Osteoblast (primary cell): ENCODE measurements around the gene NUDC. TPM values are rescaled to one million over a fixed set of nuclear protein-coding genes. Genes with fewer than 3 reads are reported as not detected.
"Not testable (repeated sequence)": the region's sequence is repeated elsewhere in the genome, so short reads cannot be mapped to it uniquely, and the experiment has no call there.

ENCODE experiments used
- DNase-seq: peaks from one replicate; pipeline ENCODE4 v3.0.0; 2011; ENCODE audit warnings: low spot score, mixed read lengths; ENCODE audit not compliant: insufficient read length; ENCODE audit errors: missing footprints
- H2AFZ ChIP-seq: 2 replicates; pipeline ENCODE4 v1.6.0; 2011; ENCODE audit warnings: mild to moderate bottlenecking, low read length
- H3K27ac ChIP-seq: 2 replicates; pipeline ENCODE4 v1.5.1; 2011; ENCODE audit warnings: mild to moderate bottlenecking, low read depth, low read length, moderate library complexity
- H3K27me3 ChIP-seq: 2 replicates; pipeline ENCODE4 v1.6.0; 2012; ENCODE audit warnings: mild to moderate bottlenecking, control low read depth, inconsistent platforms, low read length, moderate library complexity; ENCODE audit not compliant: insufficient read depth
- H3K36me3 ChIP-seq: 2 replicates; pipeline ENCODE4 v1.5.1; 2011; ENCODE audit warnings: mild to moderate bottlenecking, low read length, control low read depth, moderate library complexity; ENCODE audit not compliant: insufficient read depth
- H3K4me1 ChIP-seq: 2 replicates; pipeline ENCODE4 v1.5.1; 2011; ENCODE audit warnings: mild to moderate bottlenecking, low read length, control low read depth, moderate library complexity; ENCODE audit not compliant: insufficient read depth
- H3K4me2 ChIP-seq: 2 replicates; pipeline ENCODE4 v1.6.0; 2011; ENCODE audit warnings: mild to moderate bottlenecking, low read length; ENCODE audit not compliant: insufficient read depth
- H3K4me3 ChIP-seq: fragments of 200-600 bp; sonication (generic); 3 replicates; pipeline ENCODE4 v1.5.1; 2012; ENCODE audit warnings: mild to moderate bottlenecking, low read length, inconsistent platforms; ENCODE audit not compliant: insufficient read depth
- H3K79me2 ChIP-seq: 2 replicates; pipeline ENCODE4 v1.6.0; 2012; ENCODE audit warnings: mild to moderate bottlenecking, low read length, control low read depth, inconsistent platforms; ENCODE audit not compliant: insufficient read depth
- H3K9me3 ChIP-seq: 2 replicates; pipeline ENCODE4 v1.5.1; 2011; ENCODE audit warnings: low read depth, low read length, control low read depth
- H4K20me1 ChIP-seq: 2 replicates; pipeline ENCODE4 v1.6.0; 2012; ENCODE audit warnings: mild to moderate bottlenecking, low read length, control low read depth; ENCODE audit not compliant: insufficient read depth
- total RNA-seq: library from RNA; depleted of rRNA; stranded (reverse); fragments of >200 nt; gene quantifications from 2 replicates; pipeline ENCODE4 v1.2.3, GENCODE V29; 2012
- TF ChIP-seq, protein P1 (sequence below): IDR thresholded peaks from 2 replicates; pipeline ENCODE4 v1.5.1; 2011; ENCODE audit warnings: mild to moderate bottlenecking, low read depth, low read length, moderate library complexity; ENCODE audit errors: extremely low read depth

The NUDC gene
- total RNA-seq = 15.9 and 17.4 TPM in 2 replicates

DNA sequence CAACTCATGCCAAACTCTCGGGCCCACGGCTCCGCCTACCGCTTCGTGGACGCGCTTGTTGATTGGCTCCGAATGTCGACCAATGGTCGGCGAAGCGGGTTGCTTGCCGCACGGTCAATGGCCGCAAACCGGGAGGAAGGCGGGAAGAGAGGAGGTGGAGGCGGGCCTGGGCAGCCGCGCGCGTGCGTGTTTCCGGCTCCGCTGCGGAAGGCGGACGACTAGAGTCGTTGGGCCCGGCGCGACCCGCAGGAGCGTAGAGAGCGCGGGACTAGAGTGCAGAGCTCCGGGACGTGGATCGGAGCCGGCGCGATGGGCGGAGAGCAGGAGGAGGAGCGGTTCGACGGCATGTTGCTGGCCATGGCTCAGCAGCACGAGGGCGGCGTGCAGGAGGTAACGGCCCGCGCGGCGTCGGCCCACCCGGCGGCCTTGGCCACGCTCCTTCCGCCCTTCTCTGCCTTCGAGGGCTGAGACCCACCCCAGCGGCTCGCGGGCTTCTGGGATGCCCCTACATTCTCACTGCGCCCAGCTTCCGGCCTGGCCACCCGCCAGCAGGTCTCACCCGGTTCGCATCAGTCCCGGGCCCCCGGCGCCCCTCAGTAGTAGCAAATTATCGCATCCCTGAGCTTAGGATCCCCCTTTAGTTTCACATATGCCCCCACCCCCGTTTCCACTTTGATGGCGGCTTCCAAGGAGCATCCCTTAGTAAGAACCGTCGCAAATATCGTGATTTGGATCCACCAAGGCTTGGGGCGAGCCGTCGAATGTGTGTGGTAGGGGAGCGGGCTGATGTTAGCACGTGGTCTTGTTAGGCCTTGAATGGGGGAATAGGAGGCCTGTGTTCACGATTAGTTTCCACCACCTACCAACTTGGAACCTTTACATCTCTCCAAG lies at the start of gene NUDC:
NUDC (plus strand) TSS at position 204 of the 891 bp plus-strand sequence; CDS start at position 310, 106 bp downstream.
- H3K4me2 ChIP-seq = peak within 1 kb of the TSS; percentile 96
- no peaks in the 10 kb centered on the region for H3K9me3 ChIP-seq
- peak within 1 kb of the TSS; percentile 86 for H3K4me3 ChIP-seq
- H3K79me2 ChIP-seq = peaks cover 39% of the 10 kb centered on the region
- H3K27me3 ChIP-seq = no peaks in the 10 kb centered on the region
- peak within 1 kb of the TSS; percentile 74 for H3K27ac ChIP-seq
- H3K4me1 ChIP-seq = peaks cover 19% of the 10 kb centered on the region
- DNase-seq = peak; percentile 98
- H4K20me1 ChIP-seq = peaks cover 17% of the 10 kb centered on the region
- peaks cover 27% of the 10 kb centered on the region for H3K36me3 ChIP-seq
- peak within 1 kb of the TSS; percentile 85 for H2AFZ ChIP-seq
- TF ChIP-seq, protein P1, sequence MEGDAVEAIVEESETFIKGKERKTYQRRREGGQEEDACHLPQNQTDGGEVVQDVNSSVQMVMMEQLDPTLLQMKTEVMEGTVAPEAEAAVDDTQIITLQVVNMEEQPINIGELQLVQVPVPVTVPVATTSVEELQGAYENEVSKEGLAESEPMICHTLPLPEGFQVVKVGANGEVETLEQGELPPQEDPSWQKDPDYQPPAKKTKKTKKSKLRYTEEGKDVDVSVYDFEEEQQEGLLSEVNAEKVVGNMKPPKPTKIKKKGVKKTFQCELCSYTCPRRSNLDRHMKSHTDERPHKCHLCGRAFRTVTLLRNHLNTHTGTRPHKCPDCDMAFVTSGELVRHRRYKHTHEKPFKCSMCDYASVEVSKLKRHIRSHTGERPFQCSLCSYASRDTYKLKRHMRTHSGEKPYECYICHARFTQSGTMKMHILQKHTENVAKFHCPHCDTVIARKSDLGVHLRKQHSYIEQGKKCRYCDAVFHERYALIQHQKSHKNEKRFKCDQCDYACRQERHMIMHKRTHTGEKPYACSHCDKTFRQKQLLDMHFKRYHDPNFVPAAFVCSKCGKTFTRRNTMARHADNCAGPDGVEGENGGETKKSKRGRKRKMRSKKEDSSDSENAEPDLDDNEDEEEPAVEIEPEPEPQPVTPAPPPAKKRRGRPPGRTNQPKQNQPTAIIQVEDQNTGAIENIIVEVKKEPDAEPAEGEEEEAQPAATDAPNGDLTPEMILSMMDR = no peak

DNA sequence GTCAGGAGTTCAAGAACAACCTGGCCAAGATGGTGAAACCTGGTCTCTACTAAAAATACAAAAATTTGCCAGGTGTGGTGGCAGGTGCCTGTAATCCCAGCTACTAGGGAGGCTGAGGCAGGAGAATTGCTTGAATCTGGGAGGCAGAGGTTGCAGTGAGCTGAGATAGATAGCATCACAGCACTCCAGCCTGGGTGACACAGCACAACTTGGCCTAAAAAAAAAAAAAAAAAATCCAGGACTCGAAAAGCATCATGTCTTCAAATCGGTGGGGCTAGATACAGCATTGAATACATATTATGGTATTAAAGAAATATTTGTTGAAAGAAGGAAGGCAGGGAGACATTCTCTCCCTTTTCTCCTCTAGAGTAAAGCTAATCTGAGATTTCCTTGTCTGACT lies 48.4 kb upstream of the NUDC start:
- not testable (repeated sequence) for H2AFZ ChIP-seq, H3K79me2 ChIP-seq, H3K4me3 ChIP-seq, H4K20me1 ChIP-seq, H3K27me3 ChIP-seq, H3K4me1 ChIP-seq, H3K9me3 ChIP-seq, H3K4me2 ChIP-seq, H3K27ac ChIP-seq
- H3K36me3 ChIP-seq = peaks cover 23% of the 10 kb centered on the region
- peak; percentile 49 for DNase-seq

DNA sequence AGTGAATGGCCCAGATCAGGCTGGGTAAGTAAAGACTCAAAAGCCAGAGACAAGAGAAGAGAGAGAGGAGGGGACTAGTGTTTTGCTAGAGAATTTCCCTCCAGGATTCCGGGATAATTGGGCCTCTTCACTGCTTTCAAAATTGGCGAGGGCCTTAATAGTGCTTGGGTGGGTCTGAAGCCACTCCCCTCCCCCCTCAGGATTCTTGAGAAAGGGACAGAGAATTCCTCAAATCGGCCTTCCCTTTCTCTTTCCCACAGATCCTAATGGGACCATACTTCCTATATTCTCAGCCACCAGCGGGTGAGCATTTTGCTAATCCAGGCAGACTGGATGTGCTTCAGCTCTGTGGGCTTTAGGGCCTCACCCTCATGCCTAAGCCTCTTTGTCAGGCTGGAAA lies 46.6 kb upstream of the NUDC start:
- Histone ChIP-seq H3K4me2 (no peak overlapping the region), H3K27ac (no peak overlapping the region), H3K9me3 (no peaks in the 10 kb centered on the region), H3K27me3 (no peaks in the 10 kb centered on the region), H2AFZ (no peak overlapping the region), H4K20me1 (no peaks in the 10 kb centered on the region), H3K36me3 (peaks cover 37% of the 10 kb centered on the region), H3K79me2 (peaks cover 2% of the 10 kb centered on the region), H3K4me1 (no peaks in the 10 kb centered on the region), H3K4me3 (no peak overlapping the region)
- DNase-seq = no peak
- TF ChIP-seq, protein P1 = no peak

DNA sequence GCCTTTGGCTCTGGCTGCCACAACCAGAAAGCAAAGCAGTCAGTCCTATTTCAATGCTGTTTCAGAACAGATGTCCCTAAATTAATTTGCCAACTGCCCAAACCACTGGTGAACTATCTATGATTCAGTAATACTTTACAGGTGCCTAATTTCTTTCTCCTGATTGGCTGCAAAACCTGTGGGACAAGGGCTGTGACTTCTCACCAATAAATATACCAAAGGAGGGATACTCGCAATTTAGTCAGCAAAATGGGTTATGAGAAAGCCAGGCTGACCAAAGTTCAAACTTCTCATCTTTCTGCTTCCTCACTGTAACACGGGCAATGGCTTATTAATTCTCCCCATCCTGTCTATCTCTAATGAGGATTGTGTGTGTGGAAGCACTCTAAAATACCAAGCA lies 44.2 kb upstream of the NUDC start:
- no peak overlapping the region for H3K27ac ChIP-seq
- H3K4me1 ChIP-seq = no peaks in the 10 kb centered on the region
- H3K4me3 ChIP-seq = no peak overlapping the region
- peaks cover 2% of the 10 kb centered on the region for H3K79me2 ChIP-seq
- H3K36me3 ChIP-seq = peaks cover 57% of the 10 kb centered on the region
- H4K20me1 ChIP-seq = no peaks in the 10 kb centered on the region
- no peaks in the 10 kb centered on the region for H3K27me3 ChIP-seq
- TF ChIP-seq, protein P1 = no peak
- H2AFZ ChIP-seq = no peak overlapping the region
- H3K9me3 ChIP-seq = no peaks in the 10 kb centered on the region
- DNase-seq = no peak
- no peak overlapping the region for H3K4me2 ChIP-seq
